ENCODE measurements around the gene PHLPP1. TPM values are rescaled to one million over a fixed set of nuclear protein-coding genes. Genes with fewer than 3 reads are reported as not detected.

The PHLPP1 gene
- total and polyA plus RNA-seq, 2 donors from 2014 or later: 2.9 to 13.0 TPM

GRCh38 chr18:62897153-62897552 is 181.8 kb downstream of the PHLPP1 start:
- no peak for FAIRE-seq
- no peak for DNase-seq
- no peak overlapping the region for H3K4me3 ChIP-seq (ENCODE audit: low read length in 3 of 3)
- intact Hi-C loops (cut with DNase I): no loop called here
- H3K4me1 ChIP-seq (ENCODE audit: control insufficient read depth in 2 of 3, insufficient read depth in 2 of 3, low read depth in 1 of 3, low read length in 3 of 3): no peaks in the 10 kb centered on the region
- H3K27me3 ChIP-seq (ENCODE audit: control insufficient read depth, insufficient read depth, low read length): no peaks in the 10 kb centered on the region
- H3K9me3 ChIP-seq (ENCODE audit: control insufficient read depth in 2 of 3, insufficient read depth in 1 of 3, low read length in 3 of 3): no peaks in the 10 kb centered on the region
- no peak overlapping the region for H3K27ac ChIP-seq (ENCODE audit: low read depth in 2 of 2, low read length in 2 of 2)
- TF ChIP-seq CTCF (IDR thresholded peaks at IDR 0.05; ENCODE audit: borderline replicate concordance, extremely low read depth, insufficient read depth): no peak
- H3K9ac ChIP-seq (ENCODE audit: low read length in 3 of 3): no peak overlapping the region
- H3K36me3 ChIP-seq (ENCODE audit: control insufficient read depth in 2 of 3, insufficient read depth in 3 of 3, low read length in 3 of 3): peaks cover 0 to 2% (median 0%) of the 10 kb centered on the region in 3 donors

- H3K9me3 ChIP-seq (ENCODE audit: control insufficient read depth in 2 of 3, insufficient read depth in 1 of 3, low read length in 3 of 3): no peaks in the 10 kb centered on the region
- H3K27me3 ChIP-seq (ENCODE audit: control insufficient read depth, insufficient read depth, low read length): no peaks in the 10 kb centered on the region
- no peak overlapping the region for H3K27ac ChIP-seq (ENCODE audit: low read depth in 2 of 2, low read length in 2 of 2)
- H3K36me3 ChIP-seq (ENCODE audit: control insufficient read depth in 2 of 3, insufficient read depth in 3 of 3, low read length in 3 of 3): peaks cover 0 to 2% (median 0%) of the 10 kb centered on the region in 3 donors
- FAIRE-seq (no peak), DNase-seq (no peak)
- intact Hi-C loops (cut with DNase I): no loop called here
- no peak overlapping the region for H3K9ac ChIP-seq (ENCODE audit: low read length in 3 of 3)
- no peak for TF ChIP-seq CTCF (IDR thresholded peaks at IDR 0.05; ENCODE audit: borderline replicate concordance, extremely low read depth, insufficient read depth)
- no peak overlapping the region for H3K4me3 ChIP-seq (ENCODE audit: low read length in 3 of 3)
- H3K4me1 ChIP-seq (ENCODE audit: control insufficient read depth in 2 of 3, insufficient read depth in 2 of 3, low read depth in 1 of 3, low read length in 3 of 3): no peaks in the 10 kb centered on the region
Observed at GRCh38 chr18:62898359-62898758, 183.0 kb downstream of the PHLPP1 start.

- peaks cover 0 to 2% (median 0%) of the 10 kb centered on the region in 3 donors for H3K36me3 ChIP-seq (ENCODE audit: control insufficient read depth in 2 of 3, insufficient read depth in 3 of 3, low read length in 3 of 3)
- DNase-seq (no peak), FAIRE-seq (no peak)
- no peak for TF ChIP-seq CTCF (IDR thresholded peaks at IDR 0.05; ENCODE audit: borderline replicate concordance, extremely low read depth, insufficient read depth)
- intact Hi-C loops (cut with DNase I): no loop called here
- no peak overlapping the region for H3K9ac ChIP-seq (ENCODE audit: low read length in 3 of 3)
- H3K27ac ChIP-seq (ENCODE audit: low read depth in 2 of 2, low read length in 2 of 2): no peak overlapping the region
- H3K9me3 ChIP-seq (ENCODE audit: control insufficient read depth in 2 of 3, insufficient read depth in 1 of 3, low read length in 3 of 3): no peaks in the 10 kb centered on the region
- no peak overlapping the region for H3K4me3 ChIP-seq (ENCODE audit: low read length in 3 of 3)
- no peaks in the 10 kb centered on the region for H3K27me3 ChIP-seq (ENCODE audit: control insufficient read depth, insufficient read depth, low read length)
- H3K4me1 ChIP-seq (ENCODE audit: control insufficient read depth in 2 of 3, insufficient read depth in 2 of 3, low read depth in 1 of 3, low read length in 3 of 3): no peaks in the 10 kb centered on the region
Observed at GRCh38 chr18:62899534-62899933, 184.2 kb downstream of the PHLPP1 start.

Data from kidney (tissue), 14 donors.